ENCODE measurements around the gene DNMT3B. TPM values are rescaled to one million over a fixed set of nuclear protein-coding genes. Genes with fewer than 3 reads are reported as not detected.

The DNMT3B gene
- total RNA-seq, 4 donors from 2014 or later: 0.22 to 2.1 (median 0.85) TPM; not detected in 1

DNA sequence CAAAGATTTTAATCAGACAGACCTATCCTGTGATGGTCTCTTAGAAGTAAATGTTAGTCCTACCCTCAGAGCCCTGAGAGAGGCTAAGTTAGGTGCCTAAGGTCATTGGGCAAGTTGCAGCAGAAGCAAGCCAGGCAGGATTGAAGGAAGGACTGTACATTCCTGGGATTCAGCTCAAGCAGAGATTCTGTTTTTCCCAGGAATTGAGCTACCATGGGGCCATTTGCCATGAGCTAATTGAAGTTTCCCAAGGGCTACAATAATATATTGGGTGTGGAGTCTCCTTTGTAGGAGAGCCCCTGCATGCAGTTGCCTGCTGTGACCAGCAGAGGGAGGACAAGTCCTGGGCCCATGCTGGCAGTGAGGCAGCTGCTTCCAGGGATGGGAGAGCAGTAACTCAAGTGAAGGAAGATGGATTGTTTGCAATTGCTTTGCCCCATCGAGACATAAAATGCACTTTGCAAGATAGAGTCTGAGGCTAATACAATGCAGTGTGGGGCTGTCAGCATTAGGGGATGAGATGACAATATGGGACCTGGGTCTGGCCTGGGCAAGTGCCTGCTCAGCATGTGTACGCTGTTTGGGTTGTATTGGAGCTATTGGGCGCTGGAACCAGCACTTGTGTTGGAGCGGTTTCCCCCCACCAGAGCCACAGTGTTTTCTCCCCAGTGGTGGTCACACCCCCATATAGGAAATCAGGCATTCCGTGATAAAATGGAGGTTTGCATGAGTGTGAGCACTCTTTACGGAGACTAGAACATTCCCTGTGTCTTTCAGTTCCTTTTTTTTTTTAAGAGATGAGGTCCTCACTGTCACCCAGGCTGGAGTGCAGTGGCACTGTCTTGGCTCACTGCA is 27.9 kb downstream of the DNMT3B start:
- TF ChIP-seq, protein P1, sequence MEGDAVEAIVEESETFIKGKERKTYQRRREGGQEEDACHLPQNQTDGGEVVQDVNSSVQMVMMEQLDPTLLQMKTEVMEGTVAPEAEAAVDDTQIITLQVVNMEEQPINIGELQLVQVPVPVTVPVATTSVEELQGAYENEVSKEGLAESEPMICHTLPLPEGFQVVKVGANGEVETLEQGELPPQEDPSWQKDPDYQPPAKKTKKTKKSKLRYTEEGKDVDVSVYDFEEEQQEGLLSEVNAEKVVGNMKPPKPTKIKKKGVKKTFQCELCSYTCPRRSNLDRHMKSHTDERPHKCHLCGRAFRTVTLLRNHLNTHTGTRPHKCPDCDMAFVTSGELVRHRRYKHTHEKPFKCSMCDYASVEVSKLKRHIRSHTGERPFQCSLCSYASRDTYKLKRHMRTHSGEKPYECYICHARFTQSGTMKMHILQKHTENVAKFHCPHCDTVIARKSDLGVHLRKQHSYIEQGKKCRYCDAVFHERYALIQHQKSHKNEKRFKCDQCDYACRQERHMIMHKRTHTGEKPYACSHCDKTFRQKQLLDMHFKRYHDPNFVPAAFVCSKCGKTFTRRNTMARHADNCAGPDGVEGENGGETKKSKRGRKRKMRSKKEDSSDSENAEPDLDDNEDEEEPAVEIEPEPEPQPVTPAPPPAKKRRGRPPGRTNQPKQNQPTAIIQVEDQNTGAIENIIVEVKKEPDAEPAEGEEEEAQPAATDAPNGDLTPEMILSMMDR (IDR thresholded peaks at IDR 0.05; ENCODE audit: low read depth): no peak

DNA sequence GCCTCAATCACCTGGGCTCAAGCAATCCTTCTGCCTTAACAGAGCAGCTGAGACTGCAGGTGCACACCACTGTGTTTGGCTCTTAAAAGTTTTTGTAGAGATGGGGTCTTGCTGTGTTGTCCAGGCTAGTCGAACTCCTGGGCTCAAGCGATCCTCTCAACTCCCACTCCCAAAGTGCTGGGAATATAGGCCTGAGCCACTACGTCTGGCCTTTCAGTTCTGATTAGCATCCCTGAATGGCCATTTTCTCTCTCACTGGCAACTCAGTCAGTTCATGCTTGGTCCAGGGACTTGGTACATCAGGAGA is 28.5 kb downstream of the DNMT3B start:
- TF ChIP-seq, protein P1 (IDR thresholded peaks at IDR 0.05; ENCODE audit: low read depth): no peak

DNA sequence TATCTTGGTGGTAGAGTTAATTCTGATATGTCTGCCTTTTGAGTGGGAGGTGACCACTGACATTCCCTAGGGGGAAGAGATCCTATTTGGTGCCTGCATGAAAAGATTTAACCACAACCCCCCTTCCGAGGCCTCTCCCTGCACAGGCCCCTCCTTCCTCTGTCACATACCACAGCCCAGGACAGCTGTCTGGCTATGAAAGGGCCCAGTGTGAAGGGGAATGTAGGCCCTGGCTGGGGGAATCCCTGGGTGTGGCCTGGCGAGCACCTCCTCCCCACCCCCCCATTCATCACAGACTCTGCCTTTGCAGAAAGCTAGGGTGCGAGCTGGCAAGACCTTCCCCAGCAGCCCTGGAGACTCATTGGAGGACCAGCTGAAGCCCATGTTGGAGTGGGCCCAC is 30.1 kb downstream of the DNMT3B start:
- TF ChIP-seq, protein P1 (IDR thresholded peaks at IDR 0.05; ENCODE audit: low read depth): no peak

DNA sequence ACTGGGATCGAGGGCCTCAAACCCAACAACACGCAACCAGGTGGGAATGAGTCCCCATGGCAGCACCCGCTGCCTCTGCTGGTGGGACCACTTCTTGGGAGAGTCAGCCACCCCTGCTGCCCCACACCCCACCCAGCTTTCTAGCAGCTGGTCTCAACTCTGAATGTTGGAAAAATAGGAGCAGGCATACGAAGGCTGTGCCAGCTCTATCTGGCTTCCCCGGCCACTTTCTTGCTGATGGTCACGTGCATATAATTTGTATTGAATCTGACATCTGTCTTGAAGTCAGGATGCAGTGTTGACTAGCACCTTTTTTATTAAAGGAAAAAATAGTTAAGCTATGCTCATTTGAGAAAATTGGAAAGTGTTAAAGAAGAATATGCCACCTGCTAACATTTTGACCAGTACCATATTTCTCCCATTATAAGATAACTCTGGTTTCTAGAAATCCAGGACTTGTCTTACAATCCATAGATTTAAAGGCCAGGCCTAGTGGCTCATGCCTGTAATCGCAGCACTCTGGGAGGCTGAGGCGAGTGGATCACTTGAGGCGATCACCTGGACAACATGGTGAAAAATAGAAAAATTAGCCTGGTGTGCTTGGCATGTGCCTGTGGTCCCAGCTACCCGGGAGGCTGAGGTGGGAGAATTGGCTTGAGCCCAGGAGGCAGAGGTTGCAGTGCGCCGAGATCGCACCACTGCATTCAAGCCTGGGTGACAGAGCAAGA is 30.7 kb downstream of the DNMT3B start:
- TF ChIP-seq, protein P1 (IDR thresholded peaks at IDR 0.05; ENCODE audit: low read depth): no peak

DNA sequence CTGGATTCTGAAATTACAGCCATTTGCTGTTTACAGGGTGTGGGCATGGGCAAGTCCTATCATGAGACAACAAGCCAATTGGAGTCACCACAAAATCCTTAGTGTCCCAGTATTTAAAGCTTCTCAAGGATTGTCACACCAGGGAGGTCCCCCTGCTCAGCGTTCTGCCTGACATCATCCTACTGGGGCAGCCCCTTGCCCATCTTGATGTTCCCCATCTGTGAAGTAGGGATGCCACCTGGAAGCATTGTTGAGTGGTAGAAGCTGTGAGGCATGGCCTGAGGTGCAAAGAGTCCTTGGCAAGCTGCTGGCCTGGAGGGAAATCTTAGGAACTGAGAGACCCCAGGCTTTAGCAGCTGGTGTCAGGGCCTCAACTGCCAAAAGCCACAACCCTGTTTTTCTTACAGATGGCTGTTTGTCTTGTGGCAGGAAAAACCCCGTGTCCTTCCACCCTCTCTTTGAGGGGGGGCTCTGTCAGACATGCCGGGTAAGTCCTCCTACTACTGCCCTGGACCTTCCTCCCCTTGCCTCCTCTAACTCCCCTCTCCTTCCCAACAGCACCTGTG is 34.3 kb downstream of the DNMT3B start:
- TF ChIP-seq, protein P1 (IDR thresholded peaks at IDR 0.05; ENCODE audit: low read depth): no peak

DNA sequence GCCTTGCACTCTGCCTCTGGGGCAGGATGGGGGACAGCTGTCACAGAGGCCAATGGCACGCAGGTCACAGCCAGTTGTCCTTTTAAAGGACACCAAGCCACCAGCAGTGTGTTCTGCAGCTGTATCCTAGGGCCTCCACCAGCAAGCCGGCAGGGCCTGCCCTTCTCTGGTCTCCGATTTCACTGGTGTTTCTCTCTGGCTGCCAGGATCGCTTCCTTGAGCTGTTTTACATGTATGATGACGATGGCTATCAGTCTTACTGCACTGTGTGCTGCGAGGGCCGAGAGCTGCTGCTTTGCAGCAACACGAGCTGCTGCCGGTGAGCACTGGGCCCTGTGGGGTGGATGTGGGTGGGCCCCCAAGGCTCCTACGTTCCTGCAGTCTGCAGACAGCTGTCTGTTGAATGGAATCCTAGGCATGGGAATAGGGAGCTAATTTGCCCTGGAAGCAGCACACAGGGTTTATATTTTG is 34.8 kb downstream of the DNMT3B start:
- TF ChIP-seq, protein P1 (IDR thresholded peaks at IDR 0.05; ENCODE audit: low read depth): no peak
